ENCODE measurements around the gene CLMP.
"Not testable (repeated sequence)": the region's sequence is repeated elsewhere in the genome, so short reads cannot be mapped to it uniquely, and the experiment has no call there.

CLMP gene

GRCh38 chr11:123062892-123063825 lies 131.9 kb downstream of the CLMP start:
- in situ Hi-C loops (cut with MboI; ENCODE audit: low sequenced_read_pairs, unreplicated experiment), result no loop called here
- no peak for DNase-seq (ENCODE audit: low spot score)
- TF ChIP-seq CTCF (IDR thresholded peaks at IDR 0.05; ENCODE audit: borderline replicate concordance, control extremely low read depth, extremely low read depth, insufficient read depth, missing control alignments), result no peak

- peak; percentile 94 for DNase-seq (ENCODE audit: low spot score)
- in situ Hi-C loops (cut with MboI; ENCODE audit: low sequenced_read_pairs, unreplicated experiment), result no loop called here
- TF ChIP-seq CTCF (IDR thresholded peaks at IDR 0.05; ENCODE audit: borderline replicate concordance, control extremely low read depth, extremely low read depth, insufficient read depth, missing control alignments), result no peak
Observed at GRCh38 chr11:123062158-123062891, 132.7 kb downstream of the CLMP start.

GRCh38 chr11:123061403-123062157 lies 133.5 kb downstream of the CLMP start, which contains the start of gene HSPA8:
TSS of gene HSPA8 (minus strand) at chr11:123062136. CDS start at chr11:123061324, 812 bp downstream.
- in situ Hi-C loops (cut with MboI; ENCODE audit: low sequenced_read_pairs, unreplicated experiment), result no loop called here
- TF ChIP-seq CTCF (IDR thresholded peaks at IDR 0.05; ENCODE audit: borderline replicate concordance, control extremely low read depth, extremely low read depth, insufficient read depth, missing control alignments), result no peak
- DNase-seq (ENCODE audit: low spot score), result no peak

- no peak for TF ChIP-seq CTCF (IDR thresholded peaks at IDR 0.05; ENCODE audit: borderline replicate concordance, control extremely low read depth, extremely low read depth, insufficient read depth, missing control alignments)
- in situ Hi-C loops (cut with MboI; ENCODE audit: low sequenced_read_pairs, unreplicated experiment), result no loop called here
- DNase-seq (ENCODE audit: low spot score), result no peak
Observed at GRCh38 chr11:123060277-123061000, 134.6 kb downstream of the CLMP start.

GRCh38 chr11:123059041-123059920 lies 135.8 kb downstream of the CLMP start:
- DNase-seq (ENCODE audit: low spot score); in situ Hi-C loops (cut with MboI; ENCODE audit: low sequenced_read_pairs, unreplicated experiment): not testable (repeated sequence)

GRCh38 chr11:123057661-123058305 lies 137.3 kb downstream of the CLMP start:
- TF ChIP-seq CTCF (IDR thresholded peaks at IDR 0.05; ENCODE audit: borderline replicate concordance, control extremely low read depth, extremely low read depth, insufficient read depth, missing control alignments), result no peak
- in situ Hi-C loops (cut with MboI; ENCODE audit: low sequenced_read_pairs, unreplicated experiment), result no loop called here
- DNase-seq (ENCODE audit: low spot score), result no peak
